ENCODE measurements around the gene LRFN5.
"Not testable (repeated sequence)": the region's sequence is repeated elsewhere in the genome, so short reads cannot be mapped to it uniquely, and the experiment has no call there.

The LRFN5 gene

GRCh38 chr14:41636492-41637392, 30.1 kb downstream of the LRFN5 start:
- DNase-seq (ENCODE audit: low read depth) = no peak

GRCh38 chr14:41641690-41642089, 35.0 kb downstream of the LRFN5 start:
- no peak for DNase-seq (ENCODE audit: low read depth)

- no peak for DNase-seq (ENCODE audit: low read depth)
Observed at GRCh38 chr14:41642367-41642766, 35.7 kb downstream of the LRFN5 start.

- DNase-seq (ENCODE audit: low read depth) = no peak
Observed at GRCh38 chr14:41642789-41643188, 36.1 kb downstream of the LRFN5 start.

- no peak for DNase-seq (ENCODE audit: low read depth)
Observed at GRCh38 chr14:41644606-41645005, 37.9 kb downstream of the LRFN5 start.

- no peak for DNase-seq (ENCODE audit: low read depth)
Observed at GRCh38 chr14:41650802-41651201, 44.1 kb downstream of the LRFN5 start.

- DNase-seq (ENCODE audit: low read depth) = no peak
Observed at GRCh38 chr14:41654196-41654595, 47.5 kb downstream of the LRFN5 start.

- DNase-seq (ENCODE audit: low read depth) = no peak
Observed at GRCh38 chr14:41662780-41663472, 56.2 kb downstream of the LRFN5 start.

GRCh38 chr14:41663473-41663850, 56.8 kb downstream of the LRFN5 start:
- no peak for DNase-seq (ENCODE audit: low read depth)

- DNase-seq (ENCODE audit: low read depth) = no peak
Observed at GRCh38 chr14:41666301-41666700, 59.6 kb downstream of the LRFN5 start.

GRCh38 chr14:41668356-41668755, 61.7 kb downstream of the LRFN5 start:
- no peak for DNase-seq (ENCODE audit: low read depth)

- not testable (repeated sequence) for DNase-seq (ENCODE audit: low read depth)
Observed at GRCh38 chr14:41673601-41674000, 66.9 kb downstream of the LRFN5 start.

- not testable (repeated sequence) for DNase-seq (ENCODE audit: low read depth)
Observed at GRCh38 chr14:41674511-41674971, 67.9 kb downstream of the LRFN5 start.

- no peak for DNase-seq (ENCODE audit: low read depth)
Observed at GRCh38 chr14:41699486-41699885, 92.8 kb downstream of the LRFN5 start.

- no peak for DNase-seq (ENCODE audit: low read depth)
Observed at GRCh38 chr14:41718477-41719166, 111.9 kb downstream of the LRFN5 start.

GRCh38 chr14:41739203-41739602, 132.5 kb downstream of the LRFN5 start:
- DNase-seq (ENCODE audit: low read depth) = no peak

- no peak for DNase-seq (ENCODE audit: low read depth)
Observed at GRCh38 chr14:41743140-41743539, 136.5 kb downstream of the LRFN5 start.

- DNase-seq (ENCODE audit: low read depth) = no peak
Observed at GRCh38 chr14:41749429-41749828, 142.8 kb downstream of the LRFN5 start.

GRCh38 chr14:41750575-41750974, 143.9 kb downstream of the LRFN5 start:
- DNase-seq (ENCODE audit: low read depth) = not testable (repeated sequence)

GRCh38 chr14:41758011-41758665, 151.5 kb downstream of the LRFN5 start:
- DNase-seq (ENCODE audit: low read depth) = no peak

GRCh38 chr14:41761204-41761603, 154.5 kb downstream of the LRFN5 start:
- DNase-seq (ENCODE audit: low read depth) = no peak

GRCh38 chr14:41766772-41767171, 160.1 kb downstream of the LRFN5 start:
- DNase-seq (ENCODE audit: low read depth) = no peak

All from stimulated activated CD8-positive, alpha-beta memory T cell treated with anti-CD3 and anti-CD28 coated beads, Interleukin-15, amount 100 ng/mL, for 1 hour (primary cell).